Loucy (cell line): ENCODE measurements around the gene GBF1.

ENCODE experiments used
- H2AFZ ChIP-seq: fragments of 200-600 bp; sonication (generic); 2 replicates; pipeline ENCODE4 v1.6.0; 2016; ENCODE audit warnings: antibody characterized with exemption, mild to moderate bottlenecking, low read length, moderate library complexity
- H3F3A ChIP-seq: fragments of 200-600 bp; 2 replicates; pipeline ENCODE4 v1.6.0; 2016; ENCODE audit warnings: antibody characterized with exemption, low read depth, mild to moderate bottlenecking
- H3K27me3 ChIP-seq: fragments of 200-600 bp; sonication (generic); 2 replicates; pipeline ENCODE4 v1.6.1; 2014; ENCODE audit warnings: low read length, mild to moderate bottlenecking; ENCODE audit not compliant: insufficient read depth, poor library complexity, severe bottlenecking
- H3K36me3 ChIP-seq: fragments of 200-600 bp; sonication (generic); 2 replicates; pipeline ENCODE4 v1.6.1; 2016; ENCODE audit warnings: low read length; ENCODE audit not compliant: insufficient read depth
- H3K4me1 ChIP-seq: fragments of 200-600 bp; sonication (generic); 2 replicates; pipeline ENCODE4 v1.5.1; 2014; ENCODE audit warnings: low read length, mild to moderate bottlenecking; ENCODE audit not compliant: insufficient read depth, poor library complexity, severe bottlenecking
- H3K4me2 ChIP-seq: fragments of 200-600 bp; sonication (generic); 2 replicates; pipeline ENCODE4 v1.6.0; 2014; ENCODE audit warnings: antibody characterized with exemption, low read length, low read depth, mild to moderate bottlenecking; ENCODE audit not compliant: poor library complexity, severe bottlenecking
- H3K4me3 ChIP-seq: fragments of 200-600 bp; sonication (generic); 2 replicates; pipeline ENCODE4 v1.5.1; 2014; ENCODE audit warnings: low read length, mild to moderate bottlenecking, mixed read lengths; ENCODE audit not compliant: poor library complexity, severe bottlenecking
- H3K79me2 ChIP-seq: fragments of 200-600 bp; sonication (generic); 2 replicates; pipeline ENCODE4 v1.6.1; 2014; ENCODE audit warnings: low read length; ENCODE audit not compliant: insufficient read depth
- H3K9ac ChIP-seq: fragments of 200-600 bp; sonication (generic); 2 replicates; pipeline ENCODE4 v1.6.0; 2014; ENCODE audit warnings: mild to moderate bottlenecking, low read depth, low read length, moderate library complexity; ENCODE audit not compliant: poor library complexity, severe bottlenecking
- H3K9me2 ChIP-seq: fragments of 200-600 bp; sonication (generic); replicated peaks from 2 replicates; pipeline ENCODE4 v1.6.1; 2016; ENCODE audit warnings: low read depth, low read length, mixed read lengths
- H3K9me3 ChIP-seq: fragments of 200-600 bp; sonication (generic); 2 replicates; pipeline ENCODE4 v1.6.1; 2014; ENCODE audit warnings: mild to moderate bottlenecking, antibody characterized with exemption, low read length, low read depth; ENCODE audit not compliant: insufficient read depth
- H4K20me1 ChIP-seq: fragments of 200-600 bp; sonication (generic); 2 replicates; pipeline ENCODE4 v1.6.0; 2014; ENCODE audit warnings: antibody characterized with exemption, low read length, mild to moderate bottlenecking; ENCODE audit not compliant: insufficient read depth, poor library complexity, severe bottlenecking
- EZH2phosphoT487 ChIP-seq: fragments of 200-600 bp; IDR thresholded peaks from 2 replicates; pipeline ENCODE4 v1.6.1; 2018; ENCODE audit warnings: antibody characterized with exemption, mild to moderate bottlenecking, moderate library complexity, borderline replicate concordance
- TF ChIP-seq, protein P1 (sequence below): fragments of 200-600 bp; sonication (generic); conservative IDR thresholded peaks from 2 replicates; pipeline ENCODE4 v1.5.1; 2014; ENCODE audit warnings: mild to moderate bottlenecking, antibody characterized with exemption, low read length

Gene GBF1

GRCh38 chr10:102200751-102201640 is 44.3 kb upstream of the GBF1 start:
- Histone ChIP-seq H3K9me2 (no peaks in the 10 kb centered on the region), H3K79me2 (no peaks in the 10 kb centered on the region), H3K4me1 (no peaks in the 10 kb centered on the region), H3F3A (no peaks in the 10 kb centered on the region), H3K4me3 (no peak overlapping the region), H3K4me2 (no peak overlapping the region), H3K9me3 (peaks cover 5% of the 10 kb centered on the region; the same call in 1 of the 2 replicates), H3K36me3 (no peaks in the 10 kb centered on the region), H3K27me3 (no peaks in the 10 kb centered on the region), H4K20me1 (no peaks in the 10 kb centered on the region), H2AFZ (no peak overlapping the region), H3K9ac (no peak overlapping the region)
- TF ChIP-seq EZH2phosphoT487: no peak
- TF ChIP-seq, protein P1, sequence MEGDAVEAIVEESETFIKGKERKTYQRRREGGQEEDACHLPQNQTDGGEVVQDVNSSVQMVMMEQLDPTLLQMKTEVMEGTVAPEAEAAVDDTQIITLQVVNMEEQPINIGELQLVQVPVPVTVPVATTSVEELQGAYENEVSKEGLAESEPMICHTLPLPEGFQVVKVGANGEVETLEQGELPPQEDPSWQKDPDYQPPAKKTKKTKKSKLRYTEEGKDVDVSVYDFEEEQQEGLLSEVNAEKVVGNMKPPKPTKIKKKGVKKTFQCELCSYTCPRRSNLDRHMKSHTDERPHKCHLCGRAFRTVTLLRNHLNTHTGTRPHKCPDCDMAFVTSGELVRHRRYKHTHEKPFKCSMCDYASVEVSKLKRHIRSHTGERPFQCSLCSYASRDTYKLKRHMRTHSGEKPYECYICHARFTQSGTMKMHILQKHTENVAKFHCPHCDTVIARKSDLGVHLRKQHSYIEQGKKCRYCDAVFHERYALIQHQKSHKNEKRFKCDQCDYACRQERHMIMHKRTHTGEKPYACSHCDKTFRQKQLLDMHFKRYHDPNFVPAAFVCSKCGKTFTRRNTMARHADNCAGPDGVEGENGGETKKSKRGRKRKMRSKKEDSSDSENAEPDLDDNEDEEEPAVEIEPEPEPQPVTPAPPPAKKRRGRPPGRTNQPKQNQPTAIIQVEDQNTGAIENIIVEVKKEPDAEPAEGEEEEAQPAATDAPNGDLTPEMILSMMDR: no peak

- Histone ChIP-seq H3K79me2 (no peaks in the 10 kb centered on the region), H3K4me3 (no peak overlapping the region), H3K4me2 (no peak overlapping the region), H3F3A (no peaks in the 10 kb centered on the region), H3K9ac (no peak overlapping the region), H3K9me2 (no peaks in the 10 kb centered on the region), H3K4me1 (no peaks in the 10 kb centered on the region), H3K27me3 (no peaks in the 10 kb centered on the region), H3K9me3 (peaks cover 5% of the 10 kb centered on the region; the same call in 1 of the 2 replicates), H4K20me1 (no peaks in the 10 kb centered on the region), H2AFZ (no peak overlapping the region; the same call in 1 of the 2 replicates), H3K36me3 (no peaks in the 10 kb centered on the region)
- TF ChIP-seq EZH2phosphoT487: no peak
- TF ChIP-seq, protein P1: no peak
Observed at GRCh38 chr10:102202386-102202785, 42.9 kb upstream of the GBF1 start.

- no peaks in the 10 kb centered on the region for H3K9me2 ChIP-seq
- peaks cover 5% of the 10 kb centered on the region; the same call in 1 of the 2 replicates for H3K9me3 ChIP-seq
- H4K20me1 ChIP-seq: no peaks in the 10 kb centered on the region
- no peak overlapping the region for H3K4me3 ChIP-seq
- no peaks in the 10 kb centered on the region for H3K27me3 ChIP-seq
- H3K9ac ChIP-seq: no peak overlapping the region
- H3K36me3 ChIP-seq: no peaks in the 10 kb centered on the region
- no peak for TF ChIP-seq EZH2phosphoT487
- TF ChIP-seq, protein P1: no peak
- no peaks in the 10 kb centered on the region for H3F3A ChIP-seq
- no peaks in the 10 kb centered on the region for H3K4me1 ChIP-seq
- H3K4me2 ChIP-seq: no peak overlapping the region
- H3K79me2 ChIP-seq: no peaks in the 10 kb centered on the region
- no peak overlapping the region for H2AFZ ChIP-seq
Observed at GRCh38 chr10:102208311-102209035, 36.9 kb upstream of the GBF1 start.
